A549 (cell line): ENCODE measurements around the gene ANKRD13A. TPM values are rescaled to one million over a fixed set of nuclear protein-coding genes. Genes with fewer than 3 reads are reported as not detected.

ENCODE experiments used
- ATAC-seq, 2 experiments: fragments of 200-7000 bp in 1 of 2; fragments of >200 bp in 1 of 2; cut with Nextera tagmentation in 1 of 2; cut with Tn5 transposase in 1 of 2; 3 replicates each; pipeline versions ENCODE4 v1.8.0 to v1.9.1; 2018 to 2020; ENCODE audit warnings: mild to moderate bottlenecking in 1 of 2, moderate library complexity in 1 of 2
- CTCF ChIA-PET: fragments of 300-600 bp; sonication (Branson Sonifier 250); formaldehyde crosslinking; extraction: SDS; loops from one replicate; lab custom pipeline; 2021; ENCODE audit warnings: antibody characterized with exemption, inconsistent platforms; lab: Yijun Ruan, JAX
- POLR2A ChIA-PET: fragments of 350-600 bp; formaldehyde crosslinking; extraction: SDS; loops from one replicate; lab custom pipeline; 2021; ENCODE audit warnings: antibody characterized with exemption, inconsistent platforms; lab: Yijun Ruan, JAX
- DNase-seq, 2 experiments: peaks; one replicate each; pipeline versions ENCODE4 v3.0.0 to v3.0.0-alpha.2; 2011 to 2016; ENCODE audit warnings: low read depth in 1 of 2, low spot score in 1 of 2
- FAIRE-seq: peaks from 2 replicates; lab custom pipeline; 2011; peaks lifted over from hg19 to GRCh38; lab: Jason Lieb, UNC
- H3K27ac ChIP-seq, 2 experiments: fragments of >200 bp; sonication (Bioruptor Twin); formaldehyde crosslinking; 3 replicates each; pipeline ENCODE4 v1.5.1; 2016 to 2017
- H3K4me1 ChIP-seq: fragments of >200 bp; sonication (Bioruptor Twin); formaldehyde crosslinking; 3 replicates; pipeline ENCODE4 v1.6.1; 2016
- H3K4me2 ChIP-seq: fragments of >200 bp; sonication (Bioruptor Twin); formaldehyde crosslinking; 3 replicates; pipeline ENCODE4 v1.6.1; 2016
- H3K4me3 ChIP-seq: fragments of >200 bp; sonication (Bioruptor Twin); formaldehyde crosslinking; 3 replicates; pipeline ENCODE4 v1.5.1; 2016
- H3K9me3 ChIP-seq: fragments of >200 bp; sonication (Bioruptor Twin); formaldehyde crosslinking; 3 replicates; pipeline ENCODE4 v1.6.1; 2016
- BHLHE40 ChIP-seq: IDR thresholded peaks from 2 replicates; pipeline ENCODE4 v1.6.1; 2012; ENCODE audit warnings: low read depth, low read length, inconsistent platforms
- CBX2 ChIP-seq: fragments of 200-600 bp; sonication (generic); IDR thresholded peaks from 2 replicates; pipeline ENCODE4 v1.6.1; 2016; ENCODE audit warnings: low read depth, mild to moderate bottlenecking, borderline replicate concordance
- CHD2 ChIP-seq: fragments of 150-350 bp; IDR thresholded peaks from 2 replicates; pipeline ENCODE4 v1.6.1; 2014; ENCODE audit warnings: low read length; ENCODE audit not compliant: partially characterized antibody
- E2F6 ChIP-seq: IDR thresholded peaks from 2 replicates; pipeline ENCODE4 v1.6.1; 2012; ENCODE audit warnings: low read depth, borderline replicate concordance
- ELK1 ChIP-seq: fragments of 150-350 bp; IDR thresholded peaks from 2 replicates; pipeline ENCODE4 v1.6.1; 2014; ENCODE audit warnings: low read depth, mild to moderate bottlenecking, low read length
- HMGXB4 ChIP-seq: fragments of 250-450 bp; sonication (Bioruptor Pico); IDR thresholded peaks from 2 replicates; pipeline ENCODE4 v1.5.0; 2021; ENCODE audit warnings: mild to moderate bottlenecking, moderate library complexity, borderline replicate concordance
- MAX ChIP-seq: IDR thresholded peaks from 2 replicates; pipeline ENCODE4 v1.6.1; 2012
- NFE2L2 ChIP-seq: fragments of 150-350 bp; conservative IDR thresholded peaks from 2 replicates; pipeline ENCODE4 v1.6.1; 2014; ENCODE audit warnings: low read length
- PHF8 ChIP-seq: fragments of 200-600 bp; sonication (generic); IDR thresholded peaks from 2 replicates; pipeline ENCODE4 v1.6.1; 2016; ENCODE audit warnings: low read depth, mild to moderate bottlenecking, antibody characterized with exemption, moderate library complexity, borderline replicate concordance
- POLR2A ChIP-seq: IDR thresholded peaks from 2 replicates; pipeline ENCODE4 v1.6.1; 2012; ENCODE audit warnings: mild to moderate bottlenecking, low read length
- RAD21 ChIP-seq, 2 experiments: fragments of >200 bp in 1 of 2; sonication (Bioruptor Twin) in 1 of 2; formaldehyde crosslinking in 1 of 2; IDR thresholded peaks in 1 of 2; conservative IDR thresholded peaks in 1 of 2; 2 replicates in 1 of 2; 3 replicates in 1 of 2; pipeline ENCODE4 v1.6.1; 2012 to 2018; ENCODE audit warnings: inconsistent platforms in 1 of 2
- SMC3 ChIP-seq: fragments of >200 bp; sonication (Bioruptor Twin); formaldehyde crosslinking; IDR thresholded peaks from 3 replicates; pipeline ENCODE4 v1.6.1; 2018; ENCODE audit warnings: inconsistent platforms
- SREBF2 ChIP-seq: fragments of 450-650 bp; IDR thresholded peaks from 2 replicates; pipeline ENCODE4 v1.6.1; 2014; ENCODE audit warnings: mild to moderate bottlenecking, moderate library complexity
- TFCP2L1 ChIP-seq: fragments of 250-450 bp; sonication (Bioruptor Pico); IDR thresholded peaks from 2 replicates; pipeline ENCODE4 v1.5.0; 2021; ENCODE audit warnings: mild to moderate bottlenecking
- ZC3H11A ChIP-seq: fragments of 450-650 bp; IDR thresholded peaks from 2 replicates; pipeline ENCODE4 v1.6.1; 2014; ENCODE audit warnings: antibody characterized with exemption, mild to moderate bottlenecking
- ZFP36 ChIP-seq: fragments of 450-650 bp; IDR thresholded peaks from 2 replicates; pipeline ENCODE4 v1.6.1; 2014; ENCODE audit warnings: borderline replicate concordance; ENCODE audit not compliant: partially characterized antibody
- ZNF302 ChIP-seq: fragments of 250-450 bp; sonication (Bioruptor Pico); IDR thresholded peaks from 2 replicates; pipeline ENCODE4 v1.9.0; 2021; ENCODE audit warnings: inconsistent platforms, mild to moderate bottlenecking, moderate library complexity
- WGBS: methylation state at CpG from one replicate; pipeline ENCODE4 v1.1.6; 2017; ENCODE audit errors: missing lambda C conversion rate; 5-methylcytosine and 5-hydroxymethylcytosine counted together
- polyA plus RNA-seq, 4 experiments: library from polyadenylated mRNA; depleted of rRNA in 3 of 4; stranded (reverse); fragments of >200 nt; fragmentation: RNase III in 1 of 4; extraction: RNeasy Plus Mini Kit Qiagen cat#74134 plus additional on column Dnase treatment in 1 of 4; gene quantifications; 2 replicates in 3 of 4; 3 replicates in 1 of 4; pipeline ENCODE4 v1.2.3, GENCODE V29; 2011 to 2017
- TF ChIP-seq, protein P1 (sequence below): fragments of >200 bp; sonication (Bioruptor Twin); formaldehyde crosslinking; IDR thresholded peaks from 3 replicates; pipeline ENCODE4 v1.5.1; 2016
- TF ChIP-seq, protein P2 (sequence below): fragments of 450-650 bp; IDR thresholded peaks from 2 replicates; pipeline ENCODE4 v1.6.1; 2014; ENCODE audit warnings: antibody characterized with exemption

The ANKRD13A gene
- polyA plus RNA-seq, 2 of the 4 experiments (the other 2 are of a cell fraction) = 12.1 to 23.8 TPM

GRCh38 chr12:109961201-109961600 lies 38.0 kb upstream of the ANKRD13A start:
- WGBS = 89% methylated on average over 14 of the region's 14 CpGs
- ChIA-PET POLR2A (no interaction called here), CTCF (interaction anchor here (1.3 kb wide), 1 partner anchor 9 kb away, joined by 3 read pairs; no protein-coding TSS in a partner anchor)
- Histone ChIP-seq H3K27ac (no peak overlapping the region), H3K4me3 (no peak overlapping the region), H3K9me3 (no peaks in the 10 kb centered on the region), H3K4me1 (no peaks in the 10 kb centered on the region), H3K4me2 (no peak overlapping the region)
- FAIRE-seq = no peak
- TF ChIP-seq PHF8 (no peak), SREBF2 (no peak), MAX (no peak), HMGXB4 (CRISPR knock-in tag) (no peak), ZNF302 (no peak), NFE2L2 (no peak), E2F6 (no peak), BHLHE40 (no peak), ELK1 (no peak), CHD2 (no peak), TFCP2L1 (no peak), RAD21 (conservative IDR thresholded peaks at IDR 0.05 in 1 of 2, IDR thresholded peaks at IDR 0.05 in 1 of 2) (no peak), SMC3 (no peak), POLR2A (no peak), CBX2 (no peak), ZFP36 (no peak)
- TF ChIP-seq, protein P1, sequence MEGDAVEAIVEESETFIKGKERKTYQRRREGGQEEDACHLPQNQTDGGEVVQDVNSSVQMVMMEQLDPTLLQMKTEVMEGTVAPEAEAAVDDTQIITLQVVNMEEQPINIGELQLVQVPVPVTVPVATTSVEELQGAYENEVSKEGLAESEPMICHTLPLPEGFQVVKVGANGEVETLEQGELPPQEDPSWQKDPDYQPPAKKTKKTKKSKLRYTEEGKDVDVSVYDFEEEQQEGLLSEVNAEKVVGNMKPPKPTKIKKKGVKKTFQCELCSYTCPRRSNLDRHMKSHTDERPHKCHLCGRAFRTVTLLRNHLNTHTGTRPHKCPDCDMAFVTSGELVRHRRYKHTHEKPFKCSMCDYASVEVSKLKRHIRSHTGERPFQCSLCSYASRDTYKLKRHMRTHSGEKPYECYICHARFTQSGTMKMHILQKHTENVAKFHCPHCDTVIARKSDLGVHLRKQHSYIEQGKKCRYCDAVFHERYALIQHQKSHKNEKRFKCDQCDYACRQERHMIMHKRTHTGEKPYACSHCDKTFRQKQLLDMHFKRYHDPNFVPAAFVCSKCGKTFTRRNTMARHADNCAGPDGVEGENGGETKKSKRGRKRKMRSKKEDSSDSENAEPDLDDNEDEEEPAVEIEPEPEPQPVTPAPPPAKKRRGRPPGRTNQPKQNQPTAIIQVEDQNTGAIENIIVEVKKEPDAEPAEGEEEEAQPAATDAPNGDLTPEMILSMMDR = no peak
- TF ChIP-seq, protein P2, sequence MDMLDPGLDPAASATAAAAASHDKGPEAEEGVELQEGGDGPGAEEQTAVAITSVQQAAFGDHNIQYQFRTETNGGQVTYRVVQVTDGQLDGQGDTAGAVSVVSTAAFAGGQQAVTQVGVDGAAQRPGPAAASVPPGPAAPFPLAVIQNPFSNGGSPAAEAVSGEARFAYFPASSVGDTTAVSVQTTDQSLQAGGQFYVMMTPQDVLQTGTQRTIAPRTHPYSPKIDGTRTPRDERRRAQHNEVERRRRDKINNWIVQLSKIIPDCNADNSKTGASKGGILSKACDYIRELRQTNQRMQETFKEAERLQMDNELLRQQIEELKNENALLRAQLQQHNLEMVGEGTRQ = no peak
- no peak for DNase-seq
- ATAC-seq = no peak

GRCh38 chr12:109961612-109962011 lies 37.6 kb upstream of the ANKRD13A start:
- Histone ChIP-seq H3K4me3 (no peak overlapping the region), H3K27ac (no peak overlapping the region), H3K4me1 (no peaks in the 10 kb centered on the region), H3K4me2 (no peak overlapping the region), H3K9me3 (no peaks in the 10 kb centered on the region)
- 79% methylated on average over 6 of the region's 6 CpGs for WGBS
- CTCF ChIA-PET = interaction anchor here (0.6 kb wide), 1 partner anchor 479 kb away, joined by 3 read pairs; no protein-coding TSS in a partner anchor
- no peak for ATAC-seq
- no peak for DNase-seq
- no peak for FAIRE-seq
- no peak for TF ChIP-seq ZC3H11A
- POLR2A ChIA-PET = no interaction called here
